ENCODE measurements around the gene ALAS2.
"Not testable (repeated sequence)": the region's sequence is repeated elsewhere in the genome, so short reads cannot be mapped to it uniquely, and the experiment has no call there.

ALAS2 gene

GRCh38 chrX:55056820-55057674 is 26.3 kb upstream of the ALAS2 start (continued):
- no peak for TF ChIP-seq CSRNP3 (CRISPR knock-in tag; IDR thresholded peaks at IDR 0.05)

GRCh38 chrX:55050599-55050998 is 19.8 kb upstream of the ALAS2 start:
- not testable (repeated sequence) for ATAC-seq

- ATAC-seq: no peak
- no peak for TF ChIP-seq BACH2 (CRISPR knock-in tag; IDR thresholded peaks at IDR 0.05; ENCODE audit: borderline replicate concordance)
- TF ChIP-seq ESRRG (CRISPR knock-in tag; IDR thresholded peaks at IDR 0.05): no peak
- no peak for TF ChIP-seq CSDC2 (CRISPR knock-in tag; IDR thresholded peaks at IDR 0.05)
- TF ChIP-seq TSHZ2 (CRISPR knock-in tag; IDR thresholded peaks at IDR 0.05): no peak
- TF ChIP-seq ZFP3 (CRISPR knock-in tag; IDR thresholded peaks at IDR 0.05): no peak
- no peak for TF ChIP-seq ARNTL (CRISPR knock-in tag; IDR thresholded peaks at IDR 0.05; ENCODE audit: borderline replicate concordance, low read depth)
- TF ChIP-seq SNAI2 (CRISPR knock-in tag; IDR thresholded peaks at IDR 0.05): no peak
- TF ChIP-seq ZNF8 (CRISPR knock-in tag; IDR thresholded peaks at IDR 0.05): no peak
These were observed 10.7 kb upstream of the ALAS2 start for GRCh38 chrX:55041514-55041913.

GRCh38 chrX:55039471-55039870 is 8.7 kb upstream of the ALAS2 start:
- TF ChIP-seq TCF4 (CRISPR knock-in tag; IDR thresholded peaks at IDR 0.05; ENCODE audit: borderline replicate concordance): no peak
- no peak for ATAC-seq

- TF ChIP-seq OSR1 (CRISPR knock-in tag; IDR thresholded peaks at IDR 0.05) (no peak), TCF4 (CRISPR knock-in tag; IDR thresholded peaks at IDR 0.05; ENCODE audit: borderline replicate concordance) (no peak), CSDC2 (CRISPR knock-in tag; IDR thresholded peaks at IDR 0.05) (no peak), SNAI2 (CRISPR knock-in tag; IDR thresholded peaks at IDR 0.05) (no peak), PATZ1 (CRISPR knock-in tag; IDR thresholded peaks at IDR 0.05; ENCODE audit: borderline replicate concordance) (no peak), BACH2 (CRISPR knock-in tag; IDR thresholded peaks at IDR 0.05; ENCODE audit: borderline replicate concordance) (no peak)
- no peak for ATAC-seq
These were observed 2.7 kb upstream of the ALAS2 start for GRCh38 chrX:55033429-55033828.

GRCh38 chrX:55029291-55029690 is 1.5 kb downstream of the ALAS2 start:
- no peak for ATAC-seq
- TF ChIP-seq PATZ1 (CRISPR knock-in tag; IDR thresholded peaks at IDR 0.05; ENCODE audit: borderline replicate concordance): no peak
- no peak for TF ChIP-seq ZC3H10 (CRISPR knock-in tag; IDR thresholded peaks at IDR 0.05)
- no peak for TF ChIP-seq TOX (CRISPR knock-in tag; IDR thresholded peaks at IDR 0.05; ENCODE audit: borderline replicate concordance)
- TF ChIP-seq RARB (CRISPR knock-in tag; IDR thresholded peaks at IDR 0.05): no peak
- no peak for TF ChIP-seq BACH2 (CRISPR knock-in tag; IDR thresholded peaks at IDR 0.05; ENCODE audit: borderline replicate concordance)
